GM21381 (cell line): Measurements from ENCODE around the gene RAB3GAP1.

Experiments
- ATAC-seq: cut with Tn5 transposase; IDR thresholded peaks from one replicate; pipeline ENCODE4 v1.9.1; 2021; ENCODE audit warnings: mild to moderate bottlenecking, moderate library complexity; ENCODE audit not compliant: unreplicated experiment

The RAB3GAP1 gene

DNA sequence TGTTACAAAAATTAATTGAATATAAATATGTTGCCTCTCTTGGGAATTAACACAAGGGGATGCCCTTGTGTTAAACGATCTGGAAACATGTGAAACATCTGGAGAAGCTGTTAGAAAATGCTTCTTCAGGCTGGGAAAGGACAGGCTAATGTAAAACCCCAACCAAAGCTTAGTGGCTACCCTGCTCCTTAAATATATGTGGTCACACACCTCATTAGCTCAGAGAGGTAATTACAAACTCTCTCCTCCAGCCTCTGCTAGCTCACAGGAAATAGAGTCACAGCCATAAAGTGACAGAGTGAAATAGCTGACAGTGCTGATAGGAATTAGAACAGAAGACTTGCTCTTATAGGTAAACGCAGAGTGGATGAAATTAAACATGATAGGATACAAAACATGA lies 155.9 kb downstream of the RAB3GAP1 start:
- no peak for ATAC-seq

- ATAC-seq: no peak
Measured at GRCh38 chr2:135212757-135213156, 160.7 kb downstream of the RAB3GAP1 start.

GRCh38 chr2:135218426-135218825 lies 166.3 kb downstream of the RAB3GAP1 start:
- no peak for ATAC-seq

DNA sequence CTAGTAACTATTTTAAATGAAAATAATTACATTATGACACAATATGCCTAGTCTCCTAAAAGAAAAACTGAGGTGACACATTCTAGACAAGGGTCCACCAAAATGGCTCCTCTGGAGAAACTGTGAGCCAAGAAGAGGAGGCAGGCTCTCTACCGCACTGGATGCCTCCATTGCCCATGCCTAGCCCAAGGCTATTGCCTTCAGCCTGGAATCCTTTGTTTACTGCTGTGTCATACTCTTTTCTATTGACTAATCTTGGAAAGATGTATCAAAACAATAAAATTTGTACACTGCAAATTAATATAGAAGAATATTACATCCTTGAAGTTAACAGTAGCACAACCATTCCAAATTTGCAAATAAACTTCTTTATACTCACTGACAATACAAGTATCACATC lies 167.1 kb downstream of the RAB3GAP1 start:
- no peak for ATAC-seq
